Measurements from ENCODE around the gene MRRF. TPM values are rescaled to one million over a fixed set of nuclear protein-coding genes. Genes with fewer than 3 reads are reported as not detected.

Gene MRRF, protein sequence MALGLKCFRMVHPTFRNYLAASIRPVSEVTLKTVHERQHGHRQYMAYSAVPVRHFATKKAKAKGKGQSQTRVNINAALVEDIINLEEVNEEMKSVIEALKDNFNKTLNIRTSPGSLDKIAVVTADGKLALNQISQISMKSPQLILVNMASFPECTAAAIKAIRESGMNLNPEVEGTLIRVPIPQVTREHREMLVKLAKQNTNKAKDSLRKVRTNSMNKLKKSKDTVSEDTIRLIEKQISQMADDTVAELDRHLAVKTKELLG
- total RNA-seq (2014; rRNA removed; shearing (Covaris generic)) = 26.2 and 36.2 TPM in 2 replicates

DNA sequence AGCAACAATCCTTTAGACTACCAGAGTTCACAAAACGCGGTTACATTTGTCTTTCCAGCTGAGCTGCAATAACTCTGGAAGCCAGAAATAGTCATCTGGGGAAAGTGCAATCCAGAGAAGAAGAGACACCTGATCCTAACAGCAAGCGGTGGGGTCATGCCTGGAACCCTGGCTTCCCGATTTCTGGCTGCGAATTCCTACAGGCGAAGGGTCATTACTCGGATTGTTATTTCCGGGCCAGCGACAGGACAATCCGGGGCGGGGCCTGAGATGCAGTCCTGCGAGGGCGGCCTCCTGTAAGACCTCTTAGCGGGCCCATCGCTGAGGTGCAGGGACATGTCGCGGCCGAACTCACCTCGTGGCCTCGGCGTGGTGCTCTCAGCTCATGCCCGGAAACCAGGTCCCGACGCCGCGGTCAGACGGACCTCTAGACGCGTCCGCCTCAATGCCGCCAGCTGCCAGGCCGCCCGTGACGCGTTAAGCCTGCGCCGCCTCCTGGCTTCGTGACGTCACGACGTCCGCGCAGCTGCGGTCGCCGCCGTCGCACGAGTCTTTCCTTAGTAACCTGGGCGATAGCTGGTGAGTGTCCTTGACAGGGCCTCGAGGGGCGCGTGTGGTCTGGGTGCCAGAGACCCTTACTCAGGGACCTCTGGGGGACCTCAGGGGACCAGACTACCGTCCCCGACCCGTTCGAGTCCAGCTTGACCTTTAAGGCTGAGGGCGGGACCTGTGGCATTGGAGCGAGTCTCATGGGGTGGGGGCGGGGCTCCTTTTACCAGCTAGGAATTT is at the start of gene MRRF, which contains the start of gene RBM18:
MRRF (plus strand) TSS at position 523 of the 789 bp plus-strand sequence. CDS start 6,010 bp downstream, outside the sequence.
RBM18 (minus strand) TSS at position 481 of the 789 bp plus-strand sequence. CDS start 3,348 bp downstream, outside the sequence.
- Histone ChIP-seq H3K4me3 (ENCODE audit: insufficient read depth, low read depth, low read length) (peak within 1 kb of the TSS; percentile 83), H3K27me3 (ENCODE audit: control insufficient read depth, insufficient read depth, low read length) (no peaks in the 10 kb centered on the region), H3K36me3 (replicated peaks; ENCODE audit: control insufficient read depth, insufficient read depth, low read length) (no peaks in the 10 kb centered on the region; the same call in none of the 2 replicates)
- DNase-seq = peak; percentile 93

DNA sequence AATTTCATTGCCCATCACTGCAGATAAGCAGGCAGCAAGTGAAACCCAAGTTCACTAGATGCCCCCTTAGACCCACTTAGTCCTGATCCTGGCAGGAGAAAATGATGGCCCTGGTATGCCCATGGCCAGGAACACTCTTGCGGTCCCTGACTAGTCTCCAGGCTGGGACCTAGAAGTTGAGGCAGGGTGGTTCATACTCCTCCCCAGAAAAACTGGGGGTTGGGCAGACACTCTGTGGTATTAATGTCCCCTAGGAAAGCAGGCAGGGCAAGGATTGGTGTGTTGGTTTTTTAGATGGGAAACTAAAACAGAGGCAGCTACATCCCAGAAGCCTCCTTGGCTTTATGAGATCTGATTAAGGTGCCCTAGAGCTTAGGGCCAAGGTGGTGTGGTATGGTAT is 49.0 kb upstream of the MRRF start:
- no peaks in the 10 kb centered on the region for H3K36me3 ChIP-seq (replicated peaks; ENCODE audit: control insufficient read depth, insufficient read depth, low read length)
- H3K27me3 ChIP-seq (ENCODE audit: control insufficient read depth, insufficient read depth, low read length) = peaks cover 83% of the 10 kb centered on the region
- no peak overlapping the region for H3K4me3 ChIP-seq (ENCODE audit: insufficient read depth, low read depth, low read length)
- DNase-seq = no peak

DNA sequence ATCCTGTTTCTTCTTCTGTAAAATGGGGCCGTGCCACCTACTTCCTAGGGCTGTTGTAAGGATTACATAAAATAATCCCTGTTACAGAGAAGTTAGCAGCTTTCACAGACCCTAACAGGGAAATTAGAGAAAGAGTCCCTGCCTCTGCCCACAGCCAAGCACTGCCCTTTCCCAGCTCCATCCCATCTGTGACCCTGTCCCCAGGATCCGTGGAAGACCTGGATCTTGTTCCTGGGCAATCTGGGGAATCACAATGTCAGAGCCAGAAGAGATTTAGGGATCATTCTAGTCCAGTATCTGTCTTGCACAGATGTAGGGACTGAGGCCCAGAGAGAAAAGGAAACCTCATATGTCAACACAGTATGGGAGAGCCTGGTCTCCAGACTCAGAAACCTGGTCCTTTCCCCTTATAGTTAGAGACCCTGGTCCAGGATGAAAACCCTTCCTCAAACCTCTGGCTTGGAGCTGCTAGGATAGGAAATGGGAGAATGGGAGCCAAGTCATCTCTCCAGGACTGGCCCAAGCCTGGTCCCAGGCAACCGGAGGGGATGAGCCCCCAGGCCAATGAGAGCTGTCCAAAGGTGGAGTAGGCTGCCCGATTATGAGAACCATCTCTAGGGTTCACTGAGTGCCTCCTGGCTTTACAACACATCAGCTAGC is 48.4 kb upstream of the MRRF start:
- peak; percentile 54 for DNase-seq
- Histone ChIP-seq H3K27me3 (ENCODE audit: control insufficient read depth, insufficient read depth, low read length) (peaks cover 89% of the 10 kb centered on the region), H3K36me3 (replicated peaks; ENCODE audit: control insufficient read depth, insufficient read depth, low read length) (no peaks in the 10 kb centered on the region), H3K4me3 (ENCODE audit: insufficient read depth, low read depth, low read length) (no peak overlapping the region)

DNA sequence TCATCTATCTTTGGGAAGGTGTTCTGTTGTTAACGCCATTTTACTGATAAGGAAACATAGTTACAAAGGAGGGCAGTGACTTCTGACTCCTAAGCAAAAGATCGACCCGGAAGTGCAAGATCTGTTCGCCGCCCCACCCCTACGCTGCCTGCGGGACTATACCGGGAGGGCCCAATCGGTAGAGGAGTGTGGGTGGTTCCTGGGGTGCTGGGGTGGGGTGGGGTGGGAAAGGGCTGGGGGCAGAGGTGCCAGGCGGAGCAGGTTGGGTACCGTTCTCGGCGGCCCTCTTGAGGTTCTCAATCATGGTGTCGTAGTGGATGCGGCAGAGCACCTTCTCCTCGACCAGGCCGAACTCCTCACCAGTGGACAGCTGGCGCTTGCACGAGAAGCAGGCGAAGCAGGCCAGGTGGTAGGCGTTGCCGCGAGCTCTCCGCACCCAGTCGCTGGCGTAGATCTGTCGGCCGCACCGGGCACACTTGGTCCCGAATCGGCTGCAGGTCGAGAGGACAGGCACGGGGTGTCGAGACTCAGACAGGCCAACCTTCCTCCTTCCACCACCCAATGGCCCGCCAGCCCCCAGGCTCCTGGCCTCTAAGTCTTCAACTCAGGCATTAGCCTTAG is 47.8 kb upstream of the MRRF start:
- Histone ChIP-seq H3K27me3 (ENCODE audit: control insufficient read depth, insufficient read depth, low read length) (peaks cover 95% of the 10 kb centered on the region), H3K36me3 (replicated peaks; ENCODE audit: control insufficient read depth, insufficient read depth, low read length) (no peaks in the 10 kb centered on the region), H3K4me3 (ENCODE audit: insufficient read depth, low read depth, low read length) (peak overlapping the region; percentile 30; the same call in 1 of the 2 replicates)
- peak; percentile 72 for DNase-seq

DNA sequence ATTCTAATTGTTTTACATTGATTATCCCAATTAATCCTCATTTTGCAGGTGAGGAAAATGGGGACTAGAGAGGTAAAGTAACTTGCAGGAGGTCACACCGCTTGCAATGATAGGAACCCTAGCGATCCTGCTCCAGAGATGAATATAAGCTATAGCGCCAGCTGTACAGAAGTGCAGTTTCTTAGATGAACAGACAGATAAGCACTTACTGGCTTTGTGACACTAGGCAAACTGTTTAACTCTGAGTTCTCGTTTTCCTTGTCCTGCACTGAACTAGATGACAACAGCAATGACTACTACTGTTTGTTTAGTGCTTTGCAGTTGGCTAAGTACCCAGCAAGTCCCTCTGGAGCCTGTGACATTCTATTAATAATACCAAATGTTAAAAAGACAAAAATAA is 47.0 kb upstream of the MRRF start:
- no peaks in the 10 kb centered on the region for H3K36me3 ChIP-seq (replicated peaks; ENCODE audit: control insufficient read depth, insufficient read depth, low read length)
- DNase-seq = no peak
- H3K4me3 ChIP-seq (ENCODE audit: insufficient read depth, low read depth, low read length) = no peak overlapping the region
- peaks cover 95% of the 10 kb centered on the region for H3K27me3 ChIP-seq (ENCODE audit: control insufficient read depth, insufficient read depth, low read length)

DNA sequence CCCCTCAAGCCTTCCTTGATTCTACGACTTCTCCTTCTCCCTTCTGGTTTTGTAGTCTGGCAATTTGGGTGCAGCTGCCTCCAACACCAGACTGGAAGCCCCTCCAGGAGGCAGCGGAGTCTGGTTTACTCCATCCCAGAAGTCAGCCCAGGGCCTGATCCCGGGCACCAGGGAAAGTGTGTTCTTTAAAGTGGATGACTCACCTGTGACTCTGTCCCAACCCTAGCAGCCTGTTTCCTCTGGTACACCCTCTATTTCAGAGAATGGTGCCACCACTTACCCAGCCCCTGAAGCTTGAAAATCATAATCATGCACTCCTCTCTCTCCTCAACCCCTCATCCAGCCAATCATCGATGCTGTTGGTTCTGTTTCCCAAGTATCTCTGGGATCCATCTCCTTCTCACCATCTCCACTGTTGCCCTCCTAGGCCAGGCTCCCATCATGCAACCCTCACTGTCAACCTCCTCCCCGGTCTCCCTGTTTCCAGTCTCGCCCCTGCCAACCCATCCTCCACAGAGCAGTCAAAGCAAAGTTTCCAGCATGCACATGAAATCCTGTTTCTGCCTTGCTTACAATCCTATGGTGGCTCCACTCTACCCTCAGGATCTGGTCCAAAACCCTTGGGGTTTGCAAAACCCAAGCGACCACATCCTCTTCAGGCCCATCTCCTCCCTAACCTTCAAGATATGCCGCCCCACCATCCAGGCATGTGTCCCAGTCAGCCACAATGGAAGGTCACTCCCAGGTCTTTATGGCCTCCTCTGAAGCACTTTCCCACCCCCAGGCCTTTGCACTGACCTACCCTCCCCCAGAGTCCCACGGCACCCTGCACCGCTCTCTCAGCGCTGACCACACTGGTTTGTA is 46.4 kb upstream of the MRRF start:
- Histone ChIP-seq H3K36me3 (replicated peaks; ENCODE audit: control insufficient read depth, insufficient read depth, low read length) (no peaks in the 10 kb centered on the region), H3K27me3 (ENCODE audit: control insufficient read depth, insufficient read depth, low read length) (peaks cover 95% of the 10 kb centered on the region), H3K4me3 (ENCODE audit: insufficient read depth, low read depth, low read length) (0 out of 2 replicates have a peak overlapping the region, but pooled peaks have one; percentile 35)
- peak; percentile 53 for DNase-seq

DNA sequence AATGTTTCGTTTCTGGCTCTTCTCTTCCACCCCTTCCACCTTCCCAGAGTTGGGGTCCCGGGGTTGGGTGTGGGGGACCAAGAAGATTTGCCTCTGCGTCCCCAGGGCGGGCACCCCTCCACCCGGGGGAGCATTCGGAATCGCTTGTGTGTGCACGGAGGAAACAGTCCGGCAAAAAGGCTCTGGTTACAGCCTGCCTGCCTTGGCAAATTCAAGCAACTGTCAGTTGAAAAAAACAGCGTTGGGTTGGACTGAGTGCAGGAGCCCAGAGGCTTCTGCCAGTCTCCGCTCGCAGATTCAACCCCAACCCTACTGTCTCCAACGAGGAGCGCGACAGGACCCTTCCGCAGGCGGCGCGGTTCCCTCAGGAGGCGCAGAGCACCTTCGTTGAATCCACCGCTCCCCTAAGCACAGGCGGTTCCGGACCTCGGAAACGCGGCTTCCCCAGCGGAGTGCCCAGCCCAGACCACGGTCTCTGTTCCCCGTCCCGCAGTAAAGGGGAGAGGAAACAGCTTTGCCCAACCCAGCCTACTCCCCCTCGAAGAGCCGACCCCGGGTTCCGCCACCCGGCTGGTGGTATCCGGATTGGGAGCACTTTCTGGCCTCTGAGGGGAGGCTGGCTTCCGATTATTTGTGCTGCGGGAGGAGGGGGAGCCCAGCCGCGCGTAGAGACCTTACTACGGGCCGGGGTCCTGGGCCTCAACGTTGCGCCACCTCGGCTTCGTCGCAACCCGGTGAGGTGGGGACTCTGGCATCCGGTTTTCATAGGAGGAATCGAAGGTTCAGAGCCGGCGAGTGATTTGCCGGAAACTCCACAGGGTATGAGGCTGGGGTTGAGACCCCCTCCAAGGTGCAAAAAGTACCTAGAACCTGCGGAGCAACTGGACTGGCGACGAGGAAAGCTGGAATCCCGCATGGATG is 45.5 kb upstream of the MRRF start:
- Histone ChIP-seq H3K36me3 (replicated peaks; ENCODE audit: control insufficient read depth, insufficient read depth, low read length) (no peaks in the 10 kb centered on the region), H3K27me3 (ENCODE audit: control insufficient read depth, insufficient read depth, low read length) (peaks cover 99% of the 10 kb centered on the region), H3K4me3 (ENCODE audit: insufficient read depth, low read depth, low read length) (peak overlapping the region; percentile 35)
- DNase-seq = peak; percentile 79

DNA sequence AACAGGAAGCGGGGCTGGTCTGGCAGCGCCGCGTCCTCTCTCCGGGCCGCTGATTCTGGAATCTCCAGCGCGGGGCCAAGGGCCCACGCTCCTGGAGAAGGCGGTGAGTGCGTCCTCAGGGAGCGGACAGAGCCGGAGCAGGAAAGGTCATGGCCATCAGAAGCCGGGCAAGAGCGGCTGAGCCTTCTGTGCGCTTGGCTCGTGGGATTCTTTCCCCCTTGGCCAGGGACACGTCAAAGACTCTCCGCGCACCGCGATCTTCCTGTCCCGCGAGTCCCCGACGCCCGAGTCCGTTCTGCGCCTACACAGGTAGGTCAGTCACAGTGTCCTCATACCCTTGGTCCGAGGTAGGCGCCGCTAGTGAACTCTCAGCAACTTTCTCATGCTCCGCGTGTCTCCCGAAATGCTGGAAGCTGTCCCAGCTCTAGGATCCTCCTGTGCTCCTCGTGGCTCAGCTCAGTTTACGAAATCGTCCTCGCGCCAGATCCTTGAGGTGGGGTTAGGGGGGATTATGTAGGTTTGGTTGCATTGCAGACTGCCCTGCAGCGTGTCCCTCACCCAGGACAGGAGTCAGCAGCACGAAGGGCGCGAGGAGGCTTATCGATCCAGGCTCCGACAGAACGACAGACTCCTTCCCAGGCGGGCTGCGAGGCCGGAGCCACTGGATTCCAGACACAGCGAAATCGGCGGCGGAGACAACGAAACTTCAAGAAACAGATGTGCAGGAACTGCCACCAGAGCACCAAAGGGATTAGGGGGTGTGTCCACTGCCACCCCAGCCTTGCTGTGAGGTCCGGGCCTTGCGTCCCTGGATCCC is 44.6 kb upstream of the MRRF start:
- Histone ChIP-seq H3K36me3 (replicated peaks; ENCODE audit: control insufficient read depth, insufficient read depth, low read length) (no peaks in the 10 kb centered on the region), H3K4me3 (ENCODE audit: insufficient read depth, low read depth, low read length) (peak overlapping the region; percentile 35), H3K27me3 (ENCODE audit: control insufficient read depth, insufficient read depth, low read length) (peaks cover 99% of the 10 kb centered on the region)
- peak; percentile 61 for DNase-seq

DNA sequence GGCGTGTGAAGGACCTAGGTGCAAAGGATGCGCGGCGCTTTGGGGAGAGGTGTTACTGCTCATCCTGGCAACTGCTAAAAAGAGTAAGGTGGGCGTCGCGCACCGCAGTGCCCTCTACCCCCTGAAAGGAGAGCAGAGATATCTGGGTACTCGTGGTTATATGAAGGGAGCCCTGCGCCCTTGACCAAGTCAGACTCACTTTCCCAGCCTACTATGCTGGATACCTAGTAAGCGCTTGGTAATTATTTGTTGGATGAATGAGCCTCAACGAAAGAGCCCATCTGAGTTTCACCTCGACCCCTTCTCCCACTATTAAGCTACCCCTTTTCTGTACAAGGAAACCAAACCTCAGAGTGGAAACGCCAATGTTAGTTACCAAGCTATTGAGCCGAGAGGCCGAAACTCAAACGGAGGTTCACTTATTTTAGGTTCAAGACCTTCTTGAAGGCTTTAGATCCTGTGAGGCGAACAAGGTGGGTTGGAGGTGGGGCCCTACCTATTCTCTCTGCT is 44.0 kb upstream of the MRRF start:
- Histone ChIP-seq H3K27me3 (ENCODE audit: control insufficient read depth, insufficient read depth, low read length) (peaks cover 99% of the 10 kb centered on the region), H3K36me3 (replicated peaks; ENCODE audit: control insufficient read depth, insufficient read depth, low read length) (no peaks in the 10 kb centered on the region), H3K4me3 (ENCODE audit: insufficient read depth, low read depth, low read length) (peak overlapping the region; percentile 33)
- DNase-seq = no peak

DNA sequence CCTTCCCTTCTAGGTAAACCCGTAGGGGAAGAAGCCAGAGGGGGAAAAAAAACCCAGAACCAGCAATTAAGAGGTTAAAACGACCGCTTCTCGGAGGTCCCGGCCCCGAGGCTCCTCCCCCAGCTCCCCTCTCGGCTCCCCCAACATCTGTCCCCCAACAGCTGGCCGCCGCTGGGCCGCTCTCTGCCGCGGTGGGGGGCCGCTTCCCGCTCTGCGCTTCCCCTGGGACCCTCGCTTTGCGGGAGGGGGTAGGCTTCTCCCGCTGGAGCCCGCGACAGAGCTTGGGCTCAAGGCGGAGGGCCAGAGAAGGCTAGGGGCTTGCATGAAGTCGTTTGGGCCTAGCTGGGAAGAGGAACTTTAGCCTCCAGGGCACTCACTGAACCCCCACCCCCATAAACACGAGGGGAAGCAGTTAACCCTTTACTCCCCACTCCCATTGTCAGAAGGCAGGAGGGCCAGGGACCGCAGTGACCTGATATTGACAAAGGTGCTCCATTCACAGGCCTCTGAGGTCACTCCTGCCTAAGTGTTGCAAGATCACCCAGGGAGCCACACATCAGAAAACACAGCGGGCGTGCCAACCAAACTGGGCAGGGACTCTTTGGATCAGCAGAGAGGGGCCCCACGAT is 43.4 kb upstream of the MRRF start:
- Histone ChIP-seq H3K27me3 (ENCODE audit: control insufficient read depth, insufficient read depth, low read length) (peaks cover 99% of the 10 kb centered on the region), H3K36me3 (replicated peaks; ENCODE audit: control insufficient read depth, insufficient read depth, low read length) (no peaks in the 10 kb centered on the region), H3K4me3 (ENCODE audit: insufficient read depth, low read depth, low read length) (peak overlapping the region; percentile 33)
- peak; percentile 90 for DNase-seq

DNA sequence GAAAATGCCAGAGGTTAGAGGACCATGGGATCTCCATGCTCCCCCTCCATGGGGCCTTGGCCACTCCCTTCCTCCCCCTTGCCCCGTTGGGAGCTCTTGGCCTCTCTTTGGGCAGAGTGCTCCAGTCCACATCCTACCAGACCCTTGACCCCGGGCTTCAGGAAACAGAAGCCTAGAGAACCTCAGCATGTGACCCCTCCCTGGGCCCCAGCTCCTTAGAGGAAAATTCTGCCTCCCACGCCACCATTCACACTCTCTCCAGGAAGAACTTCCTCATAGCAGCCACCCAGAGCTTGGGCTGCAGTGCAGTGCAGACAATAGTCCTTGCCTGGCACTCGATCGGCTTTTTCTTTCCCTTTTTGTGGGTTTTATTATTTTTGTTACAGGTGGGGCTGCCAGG is 41.9 kb upstream of the MRRF start:
- Histone ChIP-seq H3K36me3 (replicated peaks; ENCODE audit: control insufficient read depth, insufficient read depth, low read length) (no peaks in the 10 kb centered on the region), H3K4me3 (ENCODE audit: insufficient read depth, low read depth, low read length) (no peak overlapping the region), H3K27me3 (ENCODE audit: control insufficient read depth, insufficient read depth, low read length) (peaks cover 100% of the 10 kb centered on the region)
- peak; percentile 22 for DNase-seq

DNA sequence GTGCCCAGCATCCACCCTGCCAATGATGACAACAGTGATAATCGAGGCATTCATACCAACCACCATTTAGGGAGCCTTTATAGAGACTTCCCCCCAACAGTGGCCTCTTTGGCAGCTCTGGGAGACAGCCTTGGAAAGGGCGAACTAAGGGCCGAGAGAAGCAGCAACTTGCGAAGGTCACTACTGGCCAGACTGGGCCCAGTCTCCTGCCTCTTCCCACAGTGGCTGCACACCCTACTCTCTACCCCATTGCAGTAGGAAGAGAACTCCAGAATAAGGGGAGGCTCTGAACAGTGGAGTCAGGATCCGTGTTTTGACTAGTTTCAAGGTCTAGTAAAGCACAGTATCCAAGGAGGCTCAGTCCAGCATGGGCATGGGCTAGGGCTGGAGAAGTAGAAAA is 41.2 kb upstream of the MRRF start:
- Histone ChIP-seq H3K27me3 (ENCODE audit: control insufficient read depth, insufficient read depth, low read length) (peaks cover 100% of the 10 kb centered on the region), H3K4me3 (ENCODE audit: insufficient read depth, low read depth, low read length) (no peak overlapping the region), H3K36me3 (replicated peaks; ENCODE audit: control insufficient read depth, insufficient read depth, low read length) (no peaks in the 10 kb centered on the region)
- no peak for DNase-seq
